ENCODE data around the gene METTL1.

- TF ChIP-seq CTCF (IDR thresholded peaks at IDR 0.05): no peak
- TF ChIP-seq EZH2 (IDR thresholded peaks at IDR 0.05; ENCODE audit: borderline replicate concordance, insufficient read depth, low read depth, low read length, poor library complexity, severe bottlenecking): no peak
Observed at GRCh38 chr12:57764662-57765002, 7.3 kb downstream of the METTL1 start.
